Smooth muscle cell (in vitro differentiated cells): Measurements from ENCODE around the gene LENEP. TPM values are rescaled to one million over a fixed set of nuclear protein-coding genes. Genes with fewer than 3 reads are reported as not detected.

ENCODE experiments used
- DNase-seq: peaks from one replicate; lab custom pipeline; 2025; ENCODE audit not compliant: unreplicated experiment; lab: John Stamatoyannopoulos, UW
- H2AFZ ChIP-seq: fragments of 200-600 bp; sonication (generic); 2 replicates; pipeline ENCODE4 v1.6.0; 2016; ENCODE audit warnings: antibody characterized with exemption, low read depth, mild to moderate bottlenecking
- H3F3A ChIP-seq: fragments of 200-600 bp; sonication (generic); 2 replicates; pipeline ENCODE4 v1.6.0; 2017; ENCODE audit warnings: antibody characterized with exemption, low read depth
- H3K27ac ChIP-seq: fragments of 200-600 bp; sonication (generic); 2 replicates; pipeline ENCODE4 v1.5.1; 2016; ENCODE audit warnings: low read depth, mild to moderate bottlenecking
- H3K27me3 ChIP-seq: fragments of 200-600 bp; sonication (generic); 2 replicates; pipeline ENCODE4 v1.6.1; 2016; ENCODE audit warnings: low read depth, mild to moderate bottlenecking
- H3K36me3 ChIP-seq: fragments of 200-600 bp; sonication (generic); 2 replicates; pipeline ENCODE4 v1.5.1; 2016; ENCODE audit warnings: low read depth
- H3K4me1 ChIP-seq: fragments of 200-600 bp; sonication (generic); 2 replicates; pipeline ENCODE4 v1.5.1; 2016; ENCODE audit warnings: low read depth
- H3K4me2 ChIP-seq: fragments of 200-600 bp; sonication (generic); 2 replicates; pipeline ENCODE4 v1.6.0; 2016; ENCODE audit warnings: mild to moderate bottlenecking
- H3K4me3 ChIP-seq: fragments of 200-600 bp; sonication (generic); 2 replicates; pipeline ENCODE4 v1.5.1; 2016; ENCODE audit warnings: mild to moderate bottlenecking
- H3K79me2 ChIP-seq: fragments of 200-600 bp; sonication (generic); 2 replicates; pipeline ENCODE4 v1.6.0; 2016; ENCODE audit warnings: low read depth, mild to moderate bottlenecking
- H3K9ac ChIP-seq: fragments of 200-600 bp; sonication (generic); 2 replicates; pipeline ENCODE4 v1.6.0; 2016; ENCODE audit warnings: low read depth
- H3K9me3 ChIP-seq: fragments of 200-600 bp; sonication (generic); replicated peaks from 2 replicates; pipeline ENCODE4 v1.5.1; 2016; ENCODE audit warnings: low read depth
- H4K20me1 ChIP-seq: fragments of 200-600 bp; sonication (generic); 2 replicates; pipeline ENCODE4 v1.6.0; 2016; ENCODE audit warnings: low read depth
- CTCF ChIP-seq: fragments of 200-600 bp; sonication (generic); IDR thresholded peaks from 2 replicates; pipeline ENCODE4 v1.5.1; 2017; ENCODE audit warnings: borderline replicate concordance, mild to moderate bottlenecking, antibody characterized with exemption; ENCODE audit not compliant: insufficient read depth, poor library complexity, severe bottlenecking
- WGBS: methylation state at CpG from one replicate; pipeline ENCODE4 v1.1.7; 2016; ENCODE audit warnings: low lambda C conversion rate; 5-methylcytosine and 5-hydroxymethylcytosine counted together
- polyA plus RNA-seq: library from polyadenylated mRNA; unstranded; fragments of >200 nt; fragmentation: Nextera tagmentation; extraction: Ambion mirVana; gene quantifications from 2 replicates; pipeline ENCODE4 v1.2.1, GENCODE V29; 2016
- total RNA-seq: library from RNA; depleted of rRNA; stranded (reverse); fragments of >200 nt; gene quantifications from 2 replicates; pipeline ENCODE4 v1.2.3, GENCODE V29; 2014

LENEP gene
- total and polyA plus RNA-seq, 2 experiments from 2014 or later, result not detected

- Histone ChIP-seq H3K27me3 (no peaks in the 10 kb centered on the region), H2AFZ (no peak overlapping the region), H3K27ac (no peak overlapping the region), H3K4me1 (peaks cover 38% of the 10 kb centered on the region), H3K4me2 (no peak overlapping the region), H3F3A (no peaks in the 10 kb centered on the region), H3K4me3 (no peak overlapping the region), H3K36me3 (no peaks in the 10 kb centered on the region), H4K20me1 (peaks cover 72% of the 10 kb centered on the region), H3K79me2 (peaks cover 31% of the 10 kb centered on the region), H3K9me3 (no peaks in the 10 kb centered on the region), H3K9ac (no peak overlapping the region)
- WGBS, result no CpG with 5 or more reads among the region's 12 CpGs
- TF ChIP-seq CTCF, result no peak
- DNase-seq, result no peak
Observed at GRCh38 chr1:155009221-155009711, 15.9 kb downstream of the LENEP start.

- peaks cover 26% of the 10 kb centered on the region for H3K79me2 ChIP-seq
- H2AFZ ChIP-seq, result no peak overlapping the region
- no peaks in the 10 kb centered on the region for H3K27me3 ChIP-seq
- no peak overlapping the region for H3K9ac ChIP-seq
- WGBS, result 98% methylated on average over 5 of the region's 5 CpGs
- no peaks in the 10 kb centered on the region for H3K36me3 ChIP-seq
- H3K9me3 ChIP-seq, result no peaks in the 10 kb centered on the region
- no peaks in the 10 kb centered on the region for H3F3A ChIP-seq
- H4K20me1 ChIP-seq, result peaks cover 72% of the 10 kb centered on the region
- no peak overlapping the region for H3K4me2 ChIP-seq
- H3K4me3 ChIP-seq, result no peak overlapping the region
- peaks cover 33% of the 10 kb centered on the region for H3K4me1 ChIP-seq
- no peak for TF ChIP-seq CTCF
- no peak overlapping the region for H3K27ac ChIP-seq
- no peak for DNase-seq
Observed at GRCh38 chr1:155009742-155010141, 16.4 kb downstream of the LENEP start.

- no peak for TF ChIP-seq CTCF
- no peak overlapping the region for H3K9ac ChIP-seq
- H4K20me1 ChIP-seq, result peaks cover 72% of the 10 kb centered on the region
- H3K79me2 ChIP-seq, result peaks cover 21% of the 10 kb centered on the region
- H2AFZ ChIP-seq, result no peak overlapping the region
- WGBS, result 83% methylated on average over 10 of the region's 11 CpGs
- no peak for DNase-seq
- no peaks in the 10 kb centered on the region for H3K27me3 ChIP-seq
- no peak overlapping the region for H3K4me3 ChIP-seq
- no peak overlapping the region for H3K4me2 ChIP-seq
- no peak overlapping the region for H3K27ac ChIP-seq
- no peaks in the 10 kb centered on the region for H3K9me3 ChIP-seq
- H3K4me1 ChIP-seq, result peaks cover 32% of the 10 kb centered on the region
- no peaks in the 10 kb centered on the region for H3K36me3 ChIP-seq
- no peaks in the 10 kb centered on the region for H3F3A ChIP-seq
Observed at GRCh38 chr1:155010211-155010918, 17.0 kb downstream of the LENEP start.

- no peak overlapping the region for H3K27ac ChIP-seq
- no peak for TF ChIP-seq CTCF
- no peak overlapping the region for H3K4me2 ChIP-seq
- DNase-seq, result no peak
- H3F3A ChIP-seq, result no peaks in the 10 kb centered on the region
- H3K9me3 ChIP-seq, result no peaks in the 10 kb centered on the region
- H2AFZ ChIP-seq, result no peak overlapping the region
- peaks cover 21% of the 10 kb centered on the region for H3K79me2 ChIP-seq
- WGBS, result 80% methylated on average over 5 of the region's 5 CpGs
- H3K36me3 ChIP-seq, result no peaks in the 10 kb centered on the region
- H3K27me3 ChIP-seq, result no peaks in the 10 kb centered on the region
- H3K4me3 ChIP-seq, result no peak overlapping the region
- H4K20me1 ChIP-seq, result peaks cover 71% of the 10 kb centered on the region
- H3K9ac ChIP-seq, result no peak overlapping the region
- H3K4me1 ChIP-seq, result peaks cover 32% of the 10 kb centered on the region
Observed at GRCh38 chr1:155011004-155011416, 17.6 kb downstream of the LENEP start.
